Fibroblast of lung (primary cell): ENCODE data around the gene HIGD1A. TPM values are rescaled to one million over a fixed set of nuclear protein-coding genes. Genes with fewer than 3 reads are reported as not detected.

Experiments used
- DNase-seq, 2 donors: peaks; one replicate each; pipeline versions ENCODE4 v3.0.0 to v3.0.0-alpha.2; 2010; ENCODE audit warnings: low read depth in 2 of 2
- H2AFZ ChIP-seq: 2 replicates; pipeline ENCODE4 v1.5.1; 2012; ENCODE audit warnings: low read length, control low read depth, inconsistent platforms
- H3K27ac ChIP-seq: 2 replicates; pipeline ENCODE4 v1.5.1; 2011; ENCODE audit warnings: low read length, control low read depth; ENCODE audit not compliant: insufficient read depth
- H3K27me3 ChIP-seq: 2 replicates; pipeline ENCODE4 v1.5.1; 2011; ENCODE audit warnings: mild to moderate bottlenecking, low read length; ENCODE audit not compliant: control insufficient read depth, insufficient read depth
- H3K36me3 ChIP-seq: 2 replicates; pipeline ENCODE4 v1.5.1; 2011; ENCODE audit warnings: low read length; ENCODE audit not compliant: control insufficient read depth, insufficient read depth
- H3K4me1 ChIP-seq: 2 replicates; pipeline ENCODE4 v1.5.1; 2011; ENCODE audit warnings: low read length; ENCODE audit not compliant: control insufficient read depth, insufficient read depth; ENCODE audit errors: extremely low read depth
- H3K4me2 ChIP-seq: 2 replicates; pipeline ENCODE4 v1.5.1; 2011; ENCODE audit warnings: low read length, control low read depth; ENCODE audit not compliant: insufficient read depth; ENCODE audit errors: extremely low read depth
- H3K4me3 ChIP-seq, 4 experiments: fragments of 200-600 bp in 1 of 4; sonication (generic) in 1 of 4; replicated peaks in 1 of 4; 2 replicates each; pipeline ENCODE4 v1.5.1; 2011 to 2016; ENCODE audit warnings: low read length in 4 of 4, low read depth in 3 of 4, mild to moderate bottlenecking in 3 of 4, control low read depth in 2 of 4, inconsistent platforms in 1 of 4, mixed read lengths in 1 of 4; ENCODE audit not compliant: insufficient read depth in 1 of 4; ENCODE audit errors: control extremely low read depth in 1 of 4
- H3K79me2 ChIP-seq: 2 replicates; pipeline ENCODE4 v1.5.1; 2012; ENCODE audit warnings: mild to moderate bottlenecking, low read length, inconsistent platforms; ENCODE audit not compliant: control insufficient read depth, insufficient read depth
- H3K9ac ChIP-seq: 2 replicates; pipeline ENCODE4 v1.5.1; 2011; ENCODE audit warnings: mild to moderate bottlenecking, low read length, control low read depth; ENCODE audit not compliant: insufficient read depth
- H3K9me3 ChIP-seq: 2 replicates; pipeline ENCODE4 v1.5.1; 2012; ENCODE audit warnings: low read depth, low read length; ENCODE audit not compliant: control insufficient read depth, insufficient read depth
- H4K20me1 ChIP-seq: 2 replicates; pipeline ENCODE4 v1.5.1; 2011; ENCODE audit warnings: low read length; ENCODE audit not compliant: control insufficient read depth, insufficient read depth; ENCODE audit errors: extremely low read depth
- CTCF ChIP-seq, 2 donors: IDR thresholded peaks in 1 of 2; conservative IDR thresholded peaks in 1 of 2; 1 replicate in 1 of 2; 2 replicates in 1 of 2; pipeline ENCODE4 v1.5.1; 2011 to 2012; ENCODE audit warnings: low read length in 2 of 2, control low read depth in 1 of 2, inconsistent platforms in 1 of 2, low read depth in 1 of 2, mild to moderate bottlenecking in 1 of 2
- EZH2 ChIP-seq: IDR thresholded peaks from 2 replicates; pipeline ENCODE4 v1.5.1; 2012; ENCODE audit warnings: low read length, control low read depth, mild to moderate bottlenecking; ENCODE audit errors: missing control alignments
- polyA plus RNA-seq, 2 donors: library from polyadenylated mRNA; depleted of rRNA in 1 of 2; stranded (reverse) in 1 of 2; unstranded in 1 of 2; fragments of >200 nt; gene quantifications; 2 replicates each; pipeline ENCODE4 v1.2.1, GENCODE V29; 2011 to 2012; ENCODE audit warnings: missing spikeins in 1 of 2
- total RNA-seq: library from RNA; depleted of rRNA; stranded (reverse); fragments of >200 nt; gene quantifications from 2 replicates; pipeline ENCODE4 v1.2.1, GENCODE V29; 2014

HIGD1A gene
- total and polyA plus RNA-seq, 2 donors (not counting 1 experiment from before 2014, with no cell fraction given): 121 to 245 TPM

- H2AFZ ChIP-seq: no peak overlapping the region
- H3K36me3 ChIP-seq: no peaks in the 10 kb centered on the region
- H3K79me2 ChIP-seq: peaks cover 44% of the 10 kb centered on the region
- H3K9me3 ChIP-seq: no peaks in the 10 kb centered on the region
- no peaks in the 10 kb centered on the region for H4K20me1 ChIP-seq
- TF ChIP-seq CTCF (conservative IDR thresholded peaks at IDR 0.05 in 1 of 2, IDR thresholded peaks at IDR 0.05 in 1 of 2; ENCODE audit: low read depth in 1 of 2, low read length in 2 of 2): no peak
- no peak for TF ChIP-seq EZH2
- no peak overlapping the region for H3K4me3 ChIP-seq
- H3K27ac ChIP-seq: no peak overlapping the region
- H3K9ac ChIP-seq: no peak overlapping the region
- H3K27me3 ChIP-seq: no peaks in the 10 kb centered on the region
- no peak for DNase-seq
- H3K4me1 ChIP-seq: no peaks in the 10 kb centered on the region
- H3K4me2 ChIP-seq: no peak overlapping the region
Measured at GRCh38 chr3:42799376-42799775, 4.9 kb downstream of the HIGD1A start.

- Histone ChIP-seq H3K27ac (no peak overlapping the region), H3K79me2 (peaks cover 21% of the 10 kb centered on the region), H3K9me3 (no peaks in the 10 kb centered on the region), H3K4me3 (no peak overlapping the region), H3K4me2 (no peak overlapping the region), H4K20me1 (no peaks in the 10 kb centered on the region), H3K4me1 (no peaks in the 10 kb centered on the region), H3K36me3 (no peaks in the 10 kb centered on the region), H3K27me3 (no peaks in the 10 kb centered on the region), H3K9ac (no peak overlapping the region), H2AFZ (no peak overlapping the region)
- TF ChIP-seq CTCF (conservative IDR thresholded peaks at IDR 0.05 in 1 of 2, IDR thresholded peaks at IDR 0.05 in 1 of 2; ENCODE audit: low read depth in 1 of 2, low read length in 2 of 2) (no peak), EZH2 (no peak)
- no peak for DNase-seq
Measured at GRCh38 chr3:42796332-42796885, 7.9 kb downstream of the HIGD1A start.

- Histone ChIP-seq H3K79me2 (peaks cover 17% of the 10 kb centered on the region), H3K4me3 (no peak overlapping the region), H3K9me3 (no peaks in the 10 kb centered on the region), H3K4me2 (no peak overlapping the region), H3K27ac (no peak overlapping the region), H3K4me1 (no peaks in the 10 kb centered on the region), H3K27me3 (no peaks in the 10 kb centered on the region), H4K20me1 (no peaks in the 10 kb centered on the region), H2AFZ (no peak overlapping the region), H3K36me3 (no peaks in the 10 kb centered on the region), H3K9ac (no peak overlapping the region)
- TF ChIP-seq CTCF (conservative IDR thresholded peaks at IDR 0.05 in 1 of 2, IDR thresholded peaks at IDR 0.05 in 1 of 2; ENCODE audit: low read depth in 1 of 2, low read length in 2 of 2): no peak
- no peak for TF ChIP-seq EZH2
- no peak for DNase-seq
Measured at GRCh38 chr3:42795621-42796181, 8.6 kb downstream of the HIGD1A start.
